ENCODE results near the gene C7orf25. TPM values are rescaled to one million over a fixed set of nuclear protein-coding genes. Genes with fewer than 3 reads are reported as not detected.
A peak's percentile ranks its signal among the peaks of the same experiment; 100 is the strongest.

Gene C7orf25
- total and polyA plus RNA-seq, 4 donors, result 3.0 to 5.8 (median 4.6) TPM

GRCh38 chr7:42946627-42946950, 34.7 kb upstream of the C7orf25 start:
- DNase-seq (ENCODE audit: low read depth in 4 of 6, low spot score in 6 of 6), result no peak
- H3K27me3 ChIP-seq (ENCODE audit: control insufficient read depth, insufficient read depth, low read length), result no peaks in the 10 kb centered on the region
- H3K36me3 ChIP-seq (ENCODE audit: control insufficient read depth, insufficient read depth, low read length), result no peaks in the 10 kb centered on the region
- no peaks in the 10 kb centered on the region for H3K4me1 ChIP-seq (ENCODE audit: control insufficient read depth, insufficient read depth, low read length)
- no peak overlapping the region for H3K4me3 ChIP-seq (ENCODE audit: low read depth, low read length)
- no peaks in the 10 kb centered on the region for H3K9me3 ChIP-seq (ENCODE audit: control insufficient read depth, insufficient read depth, low read length)
- H3K27ac ChIP-seq (ENCODE audit: low read depth, low read length), result no peak overlapping the region
- WGBS (ENCODE audit: insufficient coverage), result 95% methylated on average over 2 of the region's 2 CpGs

- no peaks in the 10 kb centered on the region for H3K9me3 ChIP-seq (ENCODE audit: control insufficient read depth, insufficient read depth, low read length)
- WGBS (ENCODE audit: insufficient coverage), result 78% methylated on average over 1 of the region's 4 CpGs
- H3K36me3 ChIP-seq (ENCODE audit: control insufficient read depth, insufficient read depth, low read length), result no peaks in the 10 kb centered on the region
- H3K4me1 ChIP-seq (ENCODE audit: control insufficient read depth, insufficient read depth, low read length), result peaks cover 3% of the 10 kb centered on the region
- DNase-seq (ENCODE audit: low read depth in 4 of 6, low spot score in 6 of 6), result no peak
- H3K27ac ChIP-seq (ENCODE audit: low read depth, low read length), result no peak overlapping the region
- no peaks in the 10 kb centered on the region for H3K27me3 ChIP-seq (ENCODE audit: control insufficient read depth, insufficient read depth, low read length)
- no peak overlapping the region for H3K4me3 ChIP-seq (ENCODE audit: low read depth, low read length)
Measured at GRCh38 chr7:42945821-42946626, 34.2 kb upstream of the C7orf25 start.

- WGBS (ENCODE audit: insufficient coverage), result 35% methylated on average over 9 of the region's 13 CpGs
- H3K4me1 ChIP-seq (ENCODE audit: control insufficient read depth, insufficient read depth, low read length), result peaks cover 3% of the 10 kb centered on the region
- H3K27ac ChIP-seq (ENCODE audit: low read depth, low read length), result no peak overlapping the region
- H3K36me3 ChIP-seq (ENCODE audit: control insufficient read depth, insufficient read depth, low read length), result peaks cover 7% of the 10 kb centered on the region
- H3K27me3 ChIP-seq (ENCODE audit: control insufficient read depth, insufficient read depth, low read length), result no peaks in the 10 kb centered on the region
- H3K4me3 ChIP-seq (ENCODE audit: low read depth, low read length), result no peak overlapping the region
- DNase-seq (ENCODE audit: low read depth in 4 of 6, low spot score in 6 of 6), result peak; percentile 57 to 98 (median 79)
- H3K9me3 ChIP-seq (ENCODE audit: control insufficient read depth, insufficient read depth, low read length), result no peaks in the 10 kb centered on the region
Measured at GRCh38 chr7:42940985-42941847, 29.3 kb upstream of the C7orf25 start.

- Histone ChIP-seq H3K36me3 (ENCODE audit: control insufficient read depth, insufficient read depth, low read length) (peaks cover 7% of the 10 kb centered on the region), H3K4me3 (ENCODE audit: low read depth, low read length) (no peak overlapping the region), H3K9me3 (ENCODE audit: control insufficient read depth, insufficient read depth, low read length) (no peaks in the 10 kb centered on the region), H3K27ac (ENCODE audit: low read depth, low read length) (no peak overlapping the region), H3K4me1 (ENCODE audit: control insufficient read depth, insufficient read depth, low read length) (peaks cover 3% of the 10 kb centered on the region), H3K27me3 (ENCODE audit: control insufficient read depth, insufficient read depth, low read length) (no peaks in the 10 kb centered on the region)
- 96% methylated on average over 3 of the region's 4 CpGs for WGBS (ENCODE audit: insufficient coverage)
- DNase-seq (ENCODE audit: low read depth in 4 of 6, low spot score in 6 of 6), result no peak
Measured at GRCh38 chr7:42939457-42940240, 27.8 kb upstream of the C7orf25 start.

- Histone ChIP-seq H3K4me3 (ENCODE audit: low read depth, low read length) (no peak overlapping the region), H3K27me3 (ENCODE audit: control insufficient read depth, insufficient read depth, low read length) (no peaks in the 10 kb centered on the region), H3K9me3 (ENCODE audit: control insufficient read depth, insufficient read depth, low read length) (no peaks in the 10 kb centered on the region), H3K36me3 (ENCODE audit: control insufficient read depth, insufficient read depth, low read length) (peaks cover 7% of the 10 kb centered on the region), H3K4me1 (ENCODE audit: control insufficient read depth, insufficient read depth, low read length) (peaks cover 10% of the 10 kb centered on the region), H3K27ac (ENCODE audit: low read depth, low read length) (no peak overlapping the region)
- WGBS (ENCODE audit: insufficient coverage), result no CpG with 5 or more reads among the region's 5 CpGs
- no peak for DNase-seq (ENCODE audit: low read depth in 4 of 6, low spot score in 6 of 6)
Measured at GRCh38 chr7:42935861-42936260, 24.0 kb upstream of the C7orf25 start.

- Histone ChIP-seq H3K27ac (ENCODE audit: low read depth, low read length) (no peak overlapping the region), H3K9me3 (ENCODE audit: control insufficient read depth, insufficient read depth, low read length) (no peaks in the 10 kb centered on the region), H3K4me1 (ENCODE audit: control insufficient read depth, insufficient read depth, low read length) (peaks cover 13% of the 10 kb centered on the region), H3K36me3 (ENCODE audit: control insufficient read depth, insufficient read depth, low read length) (peaks cover 7% of the 10 kb centered on the region), H3K4me3 (ENCODE audit: low read depth, low read length) (no peak overlapping the region), H3K27me3 (ENCODE audit: control insufficient read depth, insufficient read depth, low read length) (no peaks in the 10 kb centered on the region)
- WGBS (ENCODE audit: insufficient coverage), result no CpG with 5 or more reads among the region's 3 CpGs
- no peak for DNase-seq (ENCODE audit: low read depth in 4 of 6, low spot score in 6 of 6)
Measured at GRCh38 chr7:42934291-42934690, 22.4 kb upstream of the C7orf25 start.

GRCh38 chr7:42932811-42933591, 21.1 kb upstream of the C7orf25 start:
- H3K9me3 ChIP-seq (ENCODE audit: control insufficient read depth, insufficient read depth, low read length), result no peaks in the 10 kb centered on the region
- H3K36me3 ChIP-seq (ENCODE audit: control insufficient read depth, insufficient read depth, low read length), result no peaks in the 10 kb centered on the region
- peak overlapping the region; percentile 92 for H3K27ac ChIP-seq (ENCODE audit: low read depth, low read length)
- peaks cover 13% of the 10 kb centered on the region for H3K4me1 ChIP-seq (ENCODE audit: control insufficient read depth, insufficient read depth, low read length)
- WGBS (ENCODE audit: insufficient coverage), result 0% methylated on average over 12 of the region's 17 CpGs
- H3K4me3 ChIP-seq (ENCODE audit: low read depth, low read length), result peak overlapping the region; percentile 78
- no peaks in the 10 kb centered on the region for H3K27me3 ChIP-seq (ENCODE audit: control insufficient read depth, insufficient read depth, low read length)
- peak in 5 of 6 donors; percentile 14 to 74 (median 40) for DNase-seq (ENCODE audit: low read depth in 4 of 6, low spot score in 6 of 6)

GRCh38 chr7:42931834-42932651, 20.2 kb upstream of the C7orf25 start, which contains the start of the genes MRPL32 and PSMA2:
Gene MRPL32 (plus strand): TSS chr7:42932376. CDS start chr7:42932387, 11 bp downstream.
Gene PSMA2 (minus strand): TSS chr7:42932174. CDS start chr7:42932158, 16 bp downstream.
- Histone ChIP-seq H3K36me3 (ENCODE audit: control insufficient read depth, insufficient read depth, low read length) (no peaks in the 10 kb centered on the region), H3K27ac (ENCODE audit: low read depth, low read length) (peak within 1 kb of the TSS; percentile 92), H3K9me3 (ENCODE audit: control insufficient read depth, insufficient read depth, low read length) (no peaks in the 10 kb centered on the region), H3K4me3 (ENCODE audit: low read depth, low read length) (peak within 1 kb of the TSS; percentile 78), H3K27me3 (ENCODE audit: control insufficient read depth, insufficient read depth, low read length) (no peaks in the 10 kb centered on the region), H3K4me1 (ENCODE audit: control insufficient read depth, insufficient read depth, low read length) (peaks cover 13% of the 10 kb centered on the region)
- peak; percentile 91 to 99 (median 96) for DNase-seq (ENCODE audit: low read depth in 4 of 6, low spot score in 6 of 6)
- WGBS (ENCODE audit: insufficient coverage), result under 1% methylated on average over 52 of the region's 56 CpGs
